SK-MEL-5 (cell line): ENCODE results near the gene RASL10B. TPM values are rescaled to one million over a fixed set of nuclear protein-coding genes. Genes with fewer than 3 reads are reported as not detected.

Experiments
- DNase-seq: peaks from one replicate; pipeline ENCODE4 v3.0.0-alpha.2; 2016; ENCODE audit warnings: low read depth, low spot score
- in situ Hi-C: cut with HindIII; loops from 2 replicates; pipeline ENCODE4 v1.10.0; 2016; ENCODE audit warnings: low sequenced_read_pairs, high pct_unique_total_duplicates, low pct_unique_long_range_greater_than_20kb
- total RNA-seq: library from RNA; depleted of rRNA; stranded (reverse); fragments of >200 nt; shearing (Covaris generic); gene quantifications from 2 replicates; pipeline ENCODE4 v1.2.3, GENCODE V29; 2014

The RASL10B gene
- total RNA-seq, 1 experiment from 2014 or later: 3.0 TPM

DNA sequence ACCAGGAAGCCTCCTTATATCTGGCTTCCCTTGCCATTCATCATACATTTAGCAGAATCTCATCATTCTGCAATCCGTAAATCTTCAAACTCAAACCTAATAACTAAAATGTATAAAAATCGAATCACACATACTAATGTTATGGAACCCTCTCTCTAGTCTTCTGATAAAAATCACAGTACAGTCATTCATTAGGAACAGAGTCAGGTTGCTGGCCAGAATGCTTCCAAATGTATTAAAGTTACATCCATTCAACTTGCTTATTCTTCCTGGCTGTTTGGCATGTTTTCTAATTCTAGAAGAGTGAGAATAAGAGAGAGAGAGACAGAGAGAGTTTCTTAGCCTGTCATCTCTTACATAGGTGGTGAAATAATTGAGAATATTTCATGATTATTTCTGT, 16.5 kb upstream of the RASL10B start:
- in situ Hi-C loops: no loop called here
- DNase-seq: no peak

GRCh38 chr17:35715416-35715815, 16.0 kb upstream of the RASL10B start:
- DNase-seq: no peak
- in situ Hi-C loops: no loop called here

DNA sequence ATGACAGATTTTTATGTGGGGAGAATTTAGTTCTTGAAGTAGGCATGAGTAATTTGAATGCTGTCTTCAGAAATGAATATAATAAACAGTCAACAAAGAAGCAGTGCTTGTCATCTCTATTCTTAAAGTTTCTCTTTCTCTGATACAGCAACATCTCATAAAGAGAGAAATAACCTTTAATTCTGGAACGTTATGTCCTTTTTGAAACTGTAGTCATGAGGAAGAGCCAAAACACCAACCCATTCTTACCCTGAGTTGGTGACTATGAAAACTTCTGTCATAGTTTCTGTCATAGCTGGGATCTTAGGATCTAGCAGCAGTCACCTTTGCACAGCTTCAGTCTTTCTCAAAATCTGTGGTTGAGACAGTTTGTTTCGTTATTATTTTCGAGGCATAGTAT, 15.3 kb upstream of the RASL10B start:
- DNase-seq: no peak
- in situ Hi-C loops: no loop called here

DNA sequence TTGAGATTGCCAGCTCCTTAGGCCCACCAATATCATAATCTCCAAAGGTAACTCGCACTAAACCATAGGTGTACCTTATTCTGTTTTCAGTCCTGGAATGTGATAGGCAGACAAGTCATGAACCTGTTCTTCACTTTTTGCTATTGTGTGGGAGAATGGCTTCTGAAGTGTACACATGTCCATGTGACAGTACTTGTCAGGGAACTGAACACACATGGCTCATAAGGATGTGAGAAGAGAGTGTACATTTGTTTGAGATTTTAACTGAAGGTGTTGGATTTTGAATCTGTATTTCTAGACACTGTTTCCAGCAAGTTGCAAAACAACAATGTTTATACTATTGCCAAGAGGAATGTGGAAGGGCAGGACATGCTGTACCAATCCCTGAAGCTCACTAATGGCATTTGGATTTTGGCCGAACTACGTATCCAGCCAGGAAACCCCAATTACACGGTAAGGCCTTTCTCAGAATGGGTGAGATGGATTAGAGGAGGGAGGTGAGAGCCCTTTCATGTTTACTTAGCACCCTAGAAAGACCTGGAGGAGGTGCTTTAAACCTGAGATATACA, 14.5 kb upstream of the RASL10B start:
- DNase-seq: no peak
- in situ Hi-C loops: no loop called here

DNA sequence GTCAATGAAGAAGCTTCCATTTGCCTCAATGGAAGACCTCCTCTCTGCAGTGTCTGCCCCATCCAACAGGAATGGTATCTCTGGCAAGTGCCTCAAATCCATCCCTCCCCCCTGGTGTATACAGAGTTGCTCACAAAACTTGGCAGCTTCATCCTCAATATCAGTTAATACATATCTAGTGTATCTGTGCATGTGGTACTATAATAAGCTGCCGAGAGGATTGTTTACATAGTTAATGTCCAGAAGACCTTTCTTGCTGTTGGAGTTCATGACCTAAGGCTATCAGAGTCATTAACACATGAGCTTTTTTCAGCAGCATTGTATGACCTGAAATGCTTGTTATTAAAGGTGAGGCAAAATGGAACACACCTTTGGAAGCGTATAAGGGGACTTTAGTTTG, 14.0 kb upstream of the RASL10B start:
- DNase-seq: no peak
- in situ Hi-C loops: no loop called here

DNA sequence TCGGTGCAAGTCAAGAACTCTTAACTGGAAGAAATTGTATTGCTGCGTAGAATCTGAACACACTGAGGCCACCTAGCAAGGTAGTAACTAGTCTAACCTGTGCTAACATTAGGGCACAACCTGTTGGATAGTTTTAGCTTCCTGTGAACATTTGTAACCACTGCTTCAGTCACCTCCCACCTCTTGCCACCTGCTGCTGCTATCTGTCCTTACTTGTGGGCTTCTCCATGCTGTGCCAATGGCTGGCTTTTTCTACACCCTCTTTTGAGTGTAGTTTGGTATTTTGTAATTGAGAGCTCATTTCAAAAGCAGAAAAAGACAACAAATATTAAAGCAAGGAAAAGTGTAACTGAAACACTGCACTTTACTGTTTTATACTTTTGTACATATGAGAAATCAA, 7.7 kb upstream of the RASL10B start:
- in situ Hi-C loops: no loop called here
- no peak for DNase-seq

GRCh38 chr17:35725058-35725457, 6.4 kb upstream of the RASL10B start:
- DNase-seq: no peak
- in situ Hi-C loops: no loop called here

GRCh38 chr17:35725802-35726126, 5.7 kb upstream of the RASL10B start:
- DNase-seq: no peak
- in situ Hi-C loops: no loop called here

DNA sequence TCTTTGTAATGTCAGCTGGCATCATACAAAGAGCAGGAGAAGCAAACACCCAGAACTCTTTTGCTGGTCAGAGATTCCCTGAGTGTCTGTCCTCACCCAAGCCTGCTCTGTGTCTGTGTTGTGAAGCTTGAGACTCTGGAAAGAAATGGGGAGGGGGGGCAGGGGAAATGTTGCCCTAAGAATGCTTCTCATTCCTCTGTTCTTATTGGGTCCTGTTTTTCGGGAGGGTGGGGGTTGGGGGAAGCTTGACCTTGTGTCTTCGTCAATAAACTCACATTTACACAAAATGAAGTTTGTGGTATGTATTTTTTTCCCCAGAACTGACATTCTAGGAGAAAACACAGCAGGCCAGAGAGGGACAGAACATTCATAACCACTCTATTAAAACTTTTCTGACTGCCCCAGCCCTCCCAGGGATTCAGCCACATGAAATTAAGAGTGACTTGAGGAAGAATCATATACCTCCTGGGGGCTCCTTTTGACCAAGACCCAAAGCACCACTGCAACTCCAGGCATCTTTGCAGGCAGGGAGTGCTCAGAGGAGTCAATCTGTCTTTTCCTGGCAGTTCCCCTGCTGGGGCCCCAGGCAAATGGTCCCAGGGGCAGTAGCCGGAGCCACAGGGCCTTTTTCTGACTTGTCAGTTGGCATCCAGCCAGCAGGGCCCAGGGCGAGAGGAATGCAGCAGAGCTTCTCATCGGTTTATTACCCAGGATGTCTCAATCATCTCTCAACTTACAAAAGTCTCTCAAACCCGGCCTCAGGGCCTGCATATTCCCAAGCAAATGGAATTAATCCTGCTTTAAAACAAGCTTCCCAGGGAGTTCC, 5.1 kb upstream of the RASL10B start:
- DNase-seq: no peak
- in situ Hi-C loops: no loop called here

- DNase-seq: no peak
- in situ Hi-C loops: no loop called here
Observed at GRCh38 chr17:35726953-35727460, 4.4 kb upstream of the RASL10B start.

- in situ Hi-C loops: no loop called here
- DNase-seq: no peak
Observed at GRCh38 chr17:35727635-35728034, 3.8 kb upstream of the RASL10B start.

GRCh38 chr17:35728551-35728950, 2.9 kb upstream of the RASL10B start:
- no peak for DNase-seq
- in situ Hi-C loops: no loop called here

DNA sequence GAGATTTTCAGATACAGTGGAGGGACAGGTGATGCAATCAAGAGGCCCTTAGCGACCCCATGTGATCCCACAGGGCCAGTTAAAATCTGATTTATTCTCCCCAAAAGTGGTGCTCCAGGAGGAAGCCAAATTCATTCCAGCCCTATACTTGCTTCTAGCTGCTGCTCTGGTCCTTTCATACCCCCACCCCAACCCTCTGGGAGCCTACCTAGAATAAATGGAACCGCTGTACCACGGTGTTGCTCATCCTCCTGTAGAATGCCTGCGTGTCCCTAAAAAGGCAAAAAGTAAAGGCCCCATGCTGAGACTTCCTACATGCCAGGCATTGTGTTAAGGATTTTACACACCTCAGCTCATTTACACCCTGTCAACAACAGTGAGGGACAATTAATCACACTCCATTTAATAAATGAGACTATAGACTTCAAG, 2.0 kb upstream of the RASL10B start:
- DNase-seq: no peak
- in situ Hi-C loops: no loop called here

DNA sequence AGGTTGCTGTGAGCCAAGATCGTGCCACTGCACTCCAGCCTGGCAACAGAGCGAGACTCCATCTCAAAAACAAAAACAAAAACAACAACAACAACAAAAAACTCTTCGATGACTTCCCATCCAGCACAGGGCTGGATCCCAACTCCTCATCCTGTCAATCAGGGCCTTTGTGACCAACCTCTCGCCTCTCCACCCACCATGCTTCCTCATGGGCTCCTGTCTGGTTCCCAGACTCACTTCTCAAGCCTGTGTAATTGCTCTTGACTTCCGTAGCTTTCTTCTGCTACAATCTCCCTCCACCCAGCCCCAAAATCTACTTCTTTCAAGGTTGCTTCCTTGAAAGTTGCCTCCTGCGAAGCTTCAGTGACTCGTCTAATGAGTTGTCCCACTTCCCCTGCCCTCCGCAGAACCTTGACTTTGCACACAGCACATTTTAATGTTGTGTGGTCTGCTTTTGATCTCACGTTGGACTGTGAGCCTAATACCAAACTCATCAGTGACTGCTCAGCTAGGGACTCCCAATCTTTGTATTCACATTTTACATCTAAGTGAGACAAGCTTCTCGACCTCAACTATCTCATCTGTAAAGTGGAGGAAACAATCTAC, 936 bp upstream of the RASL10B start:
- in situ Hi-C loops: no loop called here

GRCh38 chr17:35731917-35732805, 722 bp downstream of the RASL10B start:
- in situ Hi-C loops: no loop called here
- no peak for DNase-seq

More for the DNA sequence above, 936 bp upstream of the RASL10B start:
- no peak for DNase-seq

DNA sequence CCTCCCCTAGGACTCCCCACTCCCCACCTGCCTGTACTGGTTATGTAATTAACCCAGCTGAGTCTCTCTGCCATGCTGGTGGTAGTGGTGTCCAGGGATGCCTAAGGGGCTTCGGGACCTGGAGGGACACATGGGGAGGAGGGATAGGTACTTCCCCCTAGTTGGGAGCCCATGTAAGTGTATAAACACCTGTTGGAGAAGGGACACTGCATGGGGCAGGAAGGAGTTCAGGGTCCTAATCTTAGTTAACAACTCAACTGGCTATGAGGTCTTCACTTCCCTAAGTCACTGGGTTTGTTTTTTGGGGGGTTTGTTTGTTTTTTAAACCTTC, 1.3 kb downstream of the RASL10B start:
- in situ Hi-C loops: no loop called here

GRCh38 chr17:35733366-35733765, 1.9 kb downstream of the RASL10B start:
- DNase-seq: no peak
- in situ Hi-C loops: no loop called here

More for the DNA sequence above, 1.3 kb downstream of the RASL10B start:
- no peak for DNase-seq

GRCh38 chr17:35734396-35734795, 3.0 kb downstream of the RASL10B start:
- in situ Hi-C loops: no loop called here

More at GRCh38 chr17:35734396-35734795, 3.0 kb downstream of the RASL10B start:
- DNase-seq: no peak
